Muscle layer of colon (tissue), 2 donors: ENCODE measurements around the gene DCLK1.

ENCODE experiments used
- H3K27ac ChIP-seq: one replicate; pipeline ENCODE4 v1.7.0; 2013; ENCODE audit warnings: low read depth, mild to moderate bottlenecking, low read length, moderate library complexity
- H3K27me3 ChIP-seq, 2 donors: one replicate each; pipeline ENCODE4 v1.7.0; 2013; ENCODE audit warnings: low read length in 2 of 2, mild to moderate bottlenecking in 2 of 2; ENCODE audit not compliant: insufficient read depth in 2 of 2, control insufficient read depth in 1 of 2
- H3K36me3 ChIP-seq: one replicate; pipeline ENCODE4 v1.7.0; 2013; ENCODE audit warnings: mild to moderate bottlenecking, low read length; ENCODE audit not compliant: insufficient read depth
- H3K4me1 ChIP-seq: one replicate; pipeline ENCODE4 v1.7.0; 2013; ENCODE audit warnings: mild to moderate bottlenecking, low read length; ENCODE audit not compliant: insufficient read depth
- H3K4me3 ChIP-seq, 2 donors: one replicate each; pipeline ENCODE4 v1.7.0; 2013; ENCODE audit warnings: low read length in 2 of 2, low read depth in 1 of 2, mild to moderate bottlenecking in 1 of 2, moderate library complexity in 1 of 2
- H3K9ac ChIP-seq: one replicate; pipeline ENCODE4 v1.7.0; 2013; ENCODE audit warnings: low read length
- H3K9me3 ChIP-seq: one replicate; pipeline ENCODE4 v1.7.0; 2013; ENCODE audit warnings: mild to moderate bottlenecking, low read length
- donor health status: abdominal sarcoma.
- donor health status: Adenocarcinoma of cecum.

Gene DCLK1

DNA sequence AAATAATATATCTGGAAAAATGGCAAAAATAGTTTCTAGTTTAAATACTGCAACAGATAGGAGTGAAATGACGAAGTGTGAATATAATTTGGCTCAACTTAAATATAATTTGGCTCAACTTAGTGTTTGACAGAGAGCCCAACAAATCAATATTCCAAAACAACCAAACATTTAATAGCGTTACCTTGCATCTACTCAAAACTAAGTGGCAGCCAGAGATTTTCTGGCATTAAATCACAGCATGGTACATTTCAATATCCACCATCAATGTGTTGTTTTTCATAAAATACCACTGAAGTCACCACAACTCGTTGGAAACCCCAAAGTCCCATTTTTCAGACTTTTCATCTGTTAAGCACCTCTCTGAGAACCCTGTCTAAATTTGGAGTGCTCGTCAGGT lies 69.6 kb downstream of the DCLK1 start:
- no peak overlapping the region for H3K4me3 ChIP-seq
- H3K9ac ChIP-seq: no peak overlapping the region
- no peaks in the 10 kb centered on the region for H3K27me3 ChIP-seq
- no peak overlapping the region for H3K27ac ChIP-seq
- H3K36me3 ChIP-seq: no peaks in the 10 kb centered on the region
- peaks cover 4% of the 10 kb centered on the region for H3K4me1 ChIP-seq
- no peaks in the 10 kb centered on the region for H3K9me3 ChIP-seq

DNA sequence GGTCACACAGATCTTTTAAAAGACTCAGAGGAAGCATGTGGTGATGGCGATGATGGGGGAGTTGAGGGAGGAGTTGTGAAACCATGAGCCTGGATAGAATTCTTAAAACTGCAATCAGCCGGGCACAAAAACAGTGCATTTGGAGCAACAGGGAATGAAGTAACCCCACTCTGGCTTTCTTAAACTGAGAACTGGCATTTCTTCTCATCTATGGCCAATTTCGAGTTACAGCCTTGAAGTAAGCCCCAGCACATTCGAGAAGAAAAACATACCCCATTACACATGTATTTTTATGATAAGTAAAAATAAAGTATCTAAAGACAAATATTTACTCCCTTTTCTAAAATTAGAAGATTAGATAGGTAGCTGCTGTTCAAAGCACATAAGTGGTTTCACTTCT lies 70.1 kb downstream of the DCLK1 start:
- H3K4me1 ChIP-seq: peaks cover 4% of the 10 kb centered on the region
- H3K27ac ChIP-seq: no peak overlapping the region
- H3K27me3 ChIP-seq: no peaks in the 10 kb centered on the region
- H3K36me3 ChIP-seq: no peaks in the 10 kb centered on the region
- H3K9ac ChIP-seq: no peak overlapping the region
- no peak overlapping the region for H3K4me3 ChIP-seq
- no peaks in the 10 kb centered on the region for H3K9me3 ChIP-seq

- H3K9ac ChIP-seq: no peak overlapping the region
- H3K27ac ChIP-seq: no peak overlapping the region
- no peaks in the 10 kb centered on the region for H3K36me3 ChIP-seq
- peaks cover 4% of the 10 kb centered on the region for H3K4me1 ChIP-seq
- H3K27me3 ChIP-seq: no peaks in the 10 kb centered on the region
- no peak overlapping the region for H3K4me3 ChIP-seq
- no peaks in the 10 kb centered on the region for H3K9me3 ChIP-seq
Measured at GRCh38 chr13:36059321-36059720, 71.9 kb downstream of the DCLK1 start.

- no peak overlapping the region for H3K4me3 ChIP-seq
- peaks cover 4% of the 10 kb centered on the region for H3K4me1 ChIP-seq
- H3K9me3 ChIP-seq: no peaks in the 10 kb centered on the region
- H3K9ac ChIP-seq: no peak overlapping the region
- H3K27me3 ChIP-seq: no peaks in the 10 kb centered on the region
- no peak overlapping the region for H3K27ac ChIP-seq
- no peaks in the 10 kb centered on the region for H3K36me3 ChIP-seq
Measured at GRCh38 chr13:36058116-36058515, 73.1 kb downstream of the DCLK1 start.

DNA sequence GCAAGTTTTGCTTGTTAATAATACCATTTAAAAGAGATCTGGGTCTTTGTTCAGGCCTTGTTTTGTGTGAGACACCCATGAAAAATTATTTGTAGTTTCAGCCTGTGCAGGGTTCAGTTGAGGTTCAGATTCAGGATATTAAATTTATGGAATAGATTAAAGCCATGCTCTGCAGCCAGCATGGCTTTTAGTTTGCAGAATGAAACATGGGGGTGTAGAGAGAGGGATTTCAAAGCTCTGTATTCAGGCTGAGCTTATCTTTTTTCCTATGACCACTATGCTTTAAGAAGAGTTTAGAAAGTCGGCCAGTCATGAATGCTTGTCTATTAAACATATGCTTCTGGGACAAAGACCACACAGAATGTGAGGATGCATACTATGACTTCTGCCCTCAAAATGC lies 73.6 kb downstream of the DCLK1 start:
- Histone ChIP-seq H3K27ac (no peak overlapping the region), H3K27me3 (no peaks in the 10 kb centered on the region), H3K36me3 (no peaks in the 10 kb centered on the region), H3K9me3 (no peaks in the 10 kb centered on the region), H3K9ac (no peak overlapping the region), H3K4me3 (no peak overlapping the region), H3K4me1 (peaks cover 4% of the 10 kb centered on the region)

DNA sequence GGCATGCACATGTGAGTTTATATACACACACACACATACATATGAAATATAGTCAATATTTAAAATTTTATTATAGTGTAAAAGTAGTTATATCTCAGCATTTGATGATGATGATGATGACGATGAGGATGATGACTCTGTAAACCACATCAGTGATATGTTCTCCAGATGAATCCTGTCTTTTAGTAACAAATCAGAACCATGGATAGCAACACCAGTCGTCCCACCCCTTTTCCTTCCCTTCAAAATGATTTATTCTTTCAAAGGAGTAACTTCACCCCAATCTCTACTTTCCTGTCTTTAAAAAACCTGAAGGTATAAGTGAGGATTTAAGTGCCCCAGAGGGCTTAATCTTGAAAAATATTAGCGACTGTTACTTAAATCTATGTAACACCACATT lies 74.1 kb downstream of the DCLK1 start:
- Histone ChIP-seq H3K9me3 (no peaks in the 10 kb centered on the region), H3K27ac (no peak overlapping the region), H3K27me3 (no peaks in the 10 kb centered on the region), H3K36me3 (no peaks in the 10 kb centered on the region), H3K4me3 (no peak overlapping the region), H3K9ac (no peak overlapping the region), H3K4me1 (peaks cover 4% of the 10 kb centered on the region)

GRCh38 chr13:36055366-36055765 lies 75.8 kb downstream of the DCLK1 start:
- H3K4me3 ChIP-seq: no peak overlapping the region
- no peaks in the 10 kb centered on the region for H3K27me3 ChIP-seq
- peaks cover 4% of the 10 kb centered on the region for H3K4me1 ChIP-seq
- H3K9ac ChIP-seq: no peak overlapping the region
- no peaks in the 10 kb centered on the region for H3K36me3 ChIP-seq
- no peaks in the 10 kb centered on the region for H3K9me3 ChIP-seq
- H3K27ac ChIP-seq: no peak overlapping the region

DNA sequence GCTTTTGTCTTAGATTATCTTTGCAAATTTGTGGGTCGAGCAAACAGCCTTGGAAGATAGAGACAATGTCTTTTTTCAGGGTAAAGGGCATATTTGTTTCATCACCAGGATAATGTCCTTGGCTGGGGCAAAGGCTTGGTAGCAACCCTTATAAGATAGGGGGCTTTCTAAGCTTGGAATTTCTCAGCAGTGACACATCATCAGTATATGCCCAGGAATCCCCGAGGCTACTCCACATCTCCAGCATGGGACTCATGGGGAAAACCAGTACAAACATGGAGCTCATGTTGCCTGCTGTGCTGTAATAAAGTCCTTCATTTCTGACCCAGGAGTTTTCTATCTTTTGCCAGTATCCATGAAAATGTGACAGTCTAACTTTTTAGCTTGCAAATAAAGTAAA lies 77.1 kb downstream of the DCLK1 start:
- Histone ChIP-seq H3K4me3 (no peak overlapping the region), H3K9me3 (no peaks in the 10 kb centered on the region), H3K27ac (no peak overlapping the region), H3K9ac (no peak overlapping the region), H3K36me3 (no peaks in the 10 kb centered on the region), H3K27me3 (no peaks in the 10 kb centered on the region), H3K4me1 (no peaks in the 10 kb centered on the region)

DNA sequence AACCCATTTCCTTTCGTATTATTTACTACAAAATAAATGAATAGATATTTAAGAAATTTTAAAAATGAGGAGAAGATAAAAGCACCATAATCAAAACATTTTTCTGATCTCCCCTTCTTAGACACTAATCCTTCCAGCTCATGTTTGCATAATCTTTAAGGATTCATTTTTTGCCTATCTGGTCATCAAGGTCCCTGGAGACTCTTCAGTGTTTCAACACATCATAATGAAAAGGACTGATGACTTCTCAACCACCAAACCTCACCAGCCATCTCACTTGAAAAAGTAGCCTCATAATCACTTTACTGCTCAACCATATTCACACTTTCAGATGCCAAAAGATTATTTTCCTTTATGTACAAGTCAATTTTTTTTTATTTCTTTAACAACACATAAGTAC lies 80.1 kb downstream of the DCLK1 start:
- H3K4me3 ChIP-seq: no peak overlapping the region
- no peaks in the 10 kb centered on the region for H3K4me1 ChIP-seq
- H3K9me3 ChIP-seq: no peaks in the 10 kb centered on the region
- no peaks in the 10 kb centered on the region for H3K27me3 ChIP-seq
- H3K27ac ChIP-seq: no peak overlapping the region
- no peaks in the 10 kb centered on the region for H3K36me3 ChIP-seq
- H3K9ac ChIP-seq: no peak overlapping the region

DNA sequence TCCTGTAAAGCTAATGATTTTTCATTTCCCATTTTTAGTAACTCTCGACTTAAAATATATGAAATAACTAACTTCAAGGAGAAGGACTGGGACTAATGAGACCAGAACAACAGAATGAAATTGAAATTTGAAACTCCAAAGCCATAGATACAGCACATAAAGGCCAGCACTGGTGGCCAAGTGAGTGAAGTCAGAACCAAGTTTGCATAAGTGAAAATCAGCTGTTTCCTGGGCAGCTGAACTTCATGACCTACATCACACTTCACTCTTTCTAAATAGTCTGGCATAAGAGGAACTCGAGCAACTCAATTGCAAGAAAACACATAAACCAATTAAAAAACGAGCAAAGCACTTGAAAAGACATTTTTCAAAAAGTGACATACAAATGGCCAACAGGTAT lies 84.5 kb downstream of the DCLK1 start:
- Histone ChIP-seq H3K27me3 (no peaks in the 10 kb centered on the region), H3K27ac (no peak overlapping the region), H3K4me3 (no peak overlapping the region), H3K36me3 (no peaks in the 10 kb centered on the region), H3K9me3 (no peaks in the 10 kb centered on the region), H3K9ac (no peak overlapping the region), H3K4me1 (no peaks in the 10 kb centered on the region)

- no peak overlapping the region for H3K9ac ChIP-seq
- no peaks in the 10 kb centered on the region for H3K27me3 ChIP-seq
- H3K4me3 ChIP-seq: no peak overlapping the region
- H3K27ac ChIP-seq: no peak overlapping the region
- H3K9me3 ChIP-seq: no peaks in the 10 kb centered on the region
- no peaks in the 10 kb centered on the region for H3K36me3 ChIP-seq
- H3K4me1 ChIP-seq: no peaks in the 10 kb centered on the region
Measured at GRCh38 chr13:36038785-36039555, 92.2 kb downstream of the DCLK1 start.

DNA sequence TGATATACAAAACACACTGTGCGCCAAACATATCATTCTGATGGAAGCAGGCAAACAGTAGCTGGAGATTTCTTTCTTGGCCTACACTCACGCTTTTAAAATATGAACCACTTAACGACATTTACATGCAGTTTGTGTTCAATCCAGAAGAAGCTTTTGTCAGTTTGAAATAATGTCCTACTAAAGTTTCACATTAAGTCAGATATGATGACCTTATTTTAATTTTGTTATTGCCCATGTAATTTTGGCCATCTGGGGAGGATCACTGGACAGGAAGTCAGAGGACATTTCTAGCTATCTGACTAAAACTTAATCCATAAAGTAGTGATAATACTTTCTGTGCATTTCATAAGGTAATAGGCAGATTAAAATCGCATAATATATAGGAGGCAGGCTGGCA lies 98.1 kb downstream of the DCLK1 start:
- Histone ChIP-seq H3K27ac (no peak overlapping the region), H3K36me3 (no peaks in the 10 kb centered on the region), H3K27me3 (no peaks in the 10 kb centered on the region), H3K9me3 (no peaks in the 10 kb centered on the region), H3K4me3 (no peak overlapping the region), H3K4me1 (no peaks in the 10 kb centered on the region), H3K9ac (no peak overlapping the region)
